ENCODE results near the gene TTLL9.

- TF ChIP-seq CTCF (IDR thresholded peaks at IDR 0.05) (no peak), POLR2A (IDR thresholded peaks at IDR 0.05) (no peak), EP300 (IDR thresholded peaks at IDR 0.05) (no peak)
Measured at GRCh38 chr20:31951203-31951529, 80.7 kb downstream of the TTLL9 start.

Measured in suprapubic skin (tissue), 3 donors.